Naive B cell (primary cell): ENCODE results near the gene TUBB4A. TPM values are rescaled to one million over a fixed set of nuclear protein-coding genes. Genes with fewer than 3 reads are reported as not detected.

ENCODE experiments used
- ATAC-seq, 2 donors: fragments of 150-1000 bp; cut with Tn5 transposase; 2 replicates each; pipeline ENCODE4 v1.10.0; 2021; ENCODE audit warnings: low read depth in 2 of 2, mild to moderate bottlenecking in 2 of 2, moderate library complexity in 2 of 2
- DNase-seq: peaks from one replicate; pipeline ENCODE4 v3.0.0; 2022
- H3K27ac Mint-ChIP-seq, 6 donors: one replicate each; pipeline ENCODE4 v1.8.0; 2020 to 2022; ENCODE audit warnings: mild to moderate bottlenecking in 6 of 6, mixed read lengths in 6 of 6, moderate library complexity in 5 of 6, inconsistent platforms in 2 of 6
- H3K27me3 Mint-ChIP-seq, 3 donors: one replicate each; pipeline ENCODE4 v1.8.0; 2021 to 2022; ENCODE audit warnings: mixed read lengths in 3 of 3, mild to moderate bottlenecking in 1 of 3
- H3K36me3 Mint-ChIP-seq, 2 donors: one replicate each; pipeline ENCODE4 v1.8.0; 2020 to 2022; ENCODE audit warnings: mixed read lengths in 2 of 2, inconsistent platforms in 1 of 2, mild to moderate bottlenecking in 1 of 2
- H3K4me1 Mint-ChIP-seq, 3 donors: one replicate each; pipeline ENCODE4 v1.8.0; 2020 to 2022; ENCODE audit warnings: mixed read lengths in 3 of 3, inconsistent platforms in 1 of 3, mild to moderate bottlenecking in 1 of 3, moderate library complexity in 1 of 3
- H3K4me3 Mint-ChIP-seq, 8 donors: one replicate each; pipeline ENCODE4 v1.8.0; 2020 to 2022; ENCODE audit warnings: mild to moderate bottlenecking in 8 of 8, mixed read lengths in 8 of 8, moderate library complexity in 8 of 8, inconsistent platforms in 2 of 8
- H3K9me3 Mint-ChIP-seq, 7 donors: one replicate each; pipeline ENCODE4 v1.8.0; 2020 to 2022; ENCODE audit warnings: mixed read lengths in 7 of 7, mild to moderate bottlenecking in 5 of 7, inconsistent platforms in 2 of 7, moderate library complexity in 1 of 7
- polyA plus RNA-seq, 6 donors: library from polyadenylated mRNA; unstranded; fragments of 300-500 nt; fragmentation: Illumina TruSeq; gene quantifications; one replicate each; pipeline ENCODE4 v1.2.3, GENCODE V29; 2021; ENCODE audit warnings: low read depth in 6 of 6

TUBB4A gene
- polyA plus RNA-seq, 6 donors from 2014 or later, result 0.89 to 5.9 (median 2.3) TPM

DNA sequence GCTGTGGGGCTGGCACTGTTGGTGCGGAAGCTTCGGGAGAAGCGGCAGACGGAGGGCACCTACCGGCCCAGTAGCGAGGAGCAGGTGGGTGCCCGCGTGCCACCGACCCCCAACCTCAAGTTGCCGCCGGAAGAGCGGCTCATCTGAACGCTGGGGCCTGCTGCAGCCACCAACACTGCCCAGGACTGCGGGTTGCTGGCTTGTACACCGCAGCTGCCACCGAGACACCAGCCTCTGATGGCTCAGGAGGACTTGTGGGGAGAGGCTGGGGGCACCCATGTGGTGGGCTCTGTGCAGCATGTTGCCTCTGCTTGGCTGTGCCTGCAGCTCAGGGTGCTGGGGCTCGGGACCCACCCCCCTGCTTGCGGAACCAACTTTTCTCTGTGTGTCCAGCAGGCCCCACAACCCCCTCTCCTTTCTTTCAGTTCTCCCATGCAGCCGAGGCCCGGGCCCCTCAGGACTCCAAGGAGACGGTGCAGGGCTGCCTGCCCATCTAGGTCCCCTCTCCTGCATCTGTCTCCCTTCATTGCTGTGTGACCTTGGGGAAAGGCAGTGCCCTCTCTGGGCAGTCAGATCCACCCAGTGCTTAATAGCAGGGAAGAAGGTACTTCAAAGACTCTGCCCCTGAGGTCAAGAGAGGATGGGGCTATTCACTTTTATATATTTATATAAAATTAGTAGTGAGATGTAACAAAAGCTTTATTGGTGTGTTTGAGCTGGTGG is 35.4 kb downstream of the TUBB4A start:
- ATAC-seq (no peak), DNase-seq (no peak)
- Mint-ChIP-seq H3K9me3 (no peaks in the 10 kb centered on the region), H3K27me3 (peaks cover 0 to 13% (median 12%) of the 10 kb centered on the region in 3 donors), H3K4me3 (no peak overlapping the region), H3K36me3 (peaks cover 0 to 16% of the 10 kb centered on the region in 2 donors), H3K27ac (peak overlapping the region in 1 of 6 donors; percentile 17), H3K4me1 (peaks cover 11 to 17% (median 16%) of the 10 kb centered on the region in 3 donors)

DNA sequence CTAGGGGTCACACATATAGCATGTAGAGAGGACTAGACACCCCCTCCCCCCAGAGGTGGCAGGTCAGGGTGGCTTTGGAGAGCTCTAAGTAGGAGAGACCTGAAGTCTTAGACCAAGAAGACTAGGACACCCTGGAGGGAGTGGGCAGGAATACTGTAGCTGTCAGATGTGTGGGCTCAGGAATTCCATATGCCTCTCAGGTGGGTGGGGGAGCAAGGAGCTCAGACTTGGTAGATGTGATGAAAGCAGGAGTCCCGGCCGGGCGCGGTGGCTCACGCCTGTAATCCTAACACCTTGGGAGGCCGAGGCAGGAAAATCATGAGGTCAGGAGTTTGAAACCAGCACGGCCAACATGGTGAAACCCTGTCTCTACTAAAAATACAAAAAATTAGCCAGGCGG is 36.4 kb downstream of the TUBB4A start:
- DNase-seq (no peak), ATAC-seq (no peak)
- Mint-ChIP-seq H3K27ac (peak overlapping the region in 4 of 6 donors; percentile 44 to 89 (median 58)), H3K9me3 (no peaks in the 10 kb centered on the region), H3K4me3 (peak overlapping the region in 2 of 8 donors; percentile 6 to 9), H3K36me3 (peaks cover 0 to 16% of the 10 kb centered on the region in 2 donors), H3K27me3 (peaks cover 0 to 13% (median 12%) of the 10 kb centered on the region in 3 donors), H3K4me1 (peaks cover 12 to 17% (median 17%) of the 10 kb centered on the region in 3 donors)

DNA sequence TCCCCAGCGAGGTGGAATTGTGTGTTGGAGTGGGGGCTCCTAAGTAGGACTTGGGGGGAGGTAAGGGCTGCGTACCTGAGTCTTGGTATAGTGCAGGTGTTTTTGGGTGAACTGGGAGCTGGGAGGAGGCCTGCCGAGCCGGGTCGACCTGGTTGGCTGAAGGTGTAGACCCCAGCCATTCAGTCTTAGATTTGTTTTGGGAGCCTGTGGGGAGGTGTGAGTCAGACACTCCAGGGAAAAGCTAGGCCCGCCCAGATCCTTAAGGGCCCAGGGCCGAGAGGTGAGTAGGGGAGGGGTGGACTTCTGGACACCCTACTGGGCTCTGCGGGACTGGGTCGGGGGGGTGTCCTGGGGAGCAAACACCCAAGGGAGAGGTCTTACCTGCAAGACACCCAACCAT is 37.1 kb downstream of the TUBB4A start:
- Mint-ChIP-seq H3K27me3 (peaks cover 0 to 13% (median 12%) of the 10 kb centered on the region in 3 donors), H3K9me3 (no peaks in the 10 kb centered on the region), H3K27ac (peak overlapping the region in 2 of 6 donors; percentile 48 to 74), H3K4me1 (peaks cover 19 to 23% (median 19%) of the 10 kb centered on the region in 3 donors), H3K4me3 (peak overlapping the region in 7 of 8 donors; percentile 1 to 64 (median 53)), H3K36me3 (peaks cover 0 to 16% of the 10 kb centered on the region in 2 donors)
- no peak for ATAC-seq
- DNase-seq, result no peak

- peak within 1 kb of the TSS in 2 of 6 donors; percentile 48 to 74 for H3K27ac Mint-ChIP-seq
- H3K9me3 Mint-ChIP-seq, result no peaks in the 10 kb centered on the region
- DNase-seq, result no peak
- peaks cover 0 to 13% (median 12%) of the 10 kb centered on the region in 3 donors for H3K27me3 Mint-ChIP-seq
- H3K4me3 Mint-ChIP-seq, result peak within 1 kb of the TSS; percentile 56 to 71 (median 64)
- H3K4me1 Mint-ChIP-seq, result peaks cover 20 to 25% (median 21%) of the 10 kb centered on the region in 3 donors
- no peak for ATAC-seq
- H3K36me3 Mint-ChIP-seq, result peaks cover 0 to 9% of the 10 kb centered on the region in 2 donors
Observed at GRCh38 chr19:6464070-6464873, 37.8 kb downstream of the TUBB4A start, which contains the start of gene CRB3. Gene CRB3, plus strand, starts transcription at chr19:6464271. Its CDS starts 431 bp downstream, at chr19:6464702.

GRCh38 chr19:6460099-6460884 is 41.8 kb downstream of the TUBB4A start:
- Mint-ChIP-seq H3K4me1 (peaks cover 24 to 33% (median 30%) of the 10 kb centered on the region in 3 donors), H3K9me3 (peaks cover 0 to 3% (median 0%) of the 10 kb centered on the region in 7 donors), H3K36me3 (no peaks in the 10 kb centered on the region), H3K4me3 (peak overlapping the region; percentile 91 to 99 (median 94)), H3K27me3 (peaks cover 0 to 13% (median 8%) of the 10 kb centered on the region in 3 donors), H3K27ac (peak overlapping the region; percentile 35 to 94 (median 89))
- DNase-seq (peak; percentile 95), ATAC-seq (peak; percentile 82 to 83)

- Mint-ChIP-seq H3K4me1 (peaks cover 17 to 33% (median 22%) of the 10 kb centered on the region in 3 donors), H3K27ac (peak within 1 kb of the TSS; percentile 35 to 94 (median 92)), H3K36me3 (no peaks in the 10 kb centered on the region), H3K27me3 (peaks cover 0 to 6% (median under 1%) of the 10 kb centered on the region in 3 donors), H3K4me3 (peak within 1 kb of the TSS; percentile 91 to 99 (median 94)), H3K9me3 (peaks cover 0 to 6% (median 0%) of the 10 kb centered on the region in 7 donors)
- DNase-seq, result peak; percentile 32
- peak; percentile 12 to 16 for ATAC-seq
Observed at GRCh38 chr19:6459262-6460098, 42.6 kb downstream of the TUBB4A start, which contains the start of gene SLC25A23. Gene SLC25A23, minus strand, starts transcription at chr19:6459792. Its CDS starts 164 bp downstream, at chr19:6459628.

GRCh38 chr19:6458695-6459261 is 43.3 kb downstream of the TUBB4A start:
- DNase-seq (no peak), ATAC-seq (no peak)
- Mint-ChIP-seq H3K27me3 (no peaks in the 10 kb centered on the region), H3K4me1 (peaks cover 14 to 28% (median 18%) of the 10 kb centered on the region in 3 donors), H3K36me3 (peaks cover 3 to 5% of the 10 kb centered on the region in 2 donors), H3K9me3 (peaks cover 0 to 10% (median 3%) of the 10 kb centered on the region in 7 donors), H3K4me3 (peak overlapping the region; percentile 72 to 93 (median 88)), H3K27ac (peak overlapping the region in 3 of 6 donors; percentile 47 to 92 (median 77))

GRCh38 chr19:6457958-6458694 is 44.0 kb downstream of the TUBB4A start:
- Mint-ChIP-seq H3K4me3 (peak overlapping the region; percentile 25 to 93 (median 88)), H3K36me3 (peaks cover 6 to 8% of the 10 kb centered on the region in 2 donors), H3K4me1 (peaks cover 14 to 27% (median 18%) of the 10 kb centered on the region in 3 donors)

DNA sequence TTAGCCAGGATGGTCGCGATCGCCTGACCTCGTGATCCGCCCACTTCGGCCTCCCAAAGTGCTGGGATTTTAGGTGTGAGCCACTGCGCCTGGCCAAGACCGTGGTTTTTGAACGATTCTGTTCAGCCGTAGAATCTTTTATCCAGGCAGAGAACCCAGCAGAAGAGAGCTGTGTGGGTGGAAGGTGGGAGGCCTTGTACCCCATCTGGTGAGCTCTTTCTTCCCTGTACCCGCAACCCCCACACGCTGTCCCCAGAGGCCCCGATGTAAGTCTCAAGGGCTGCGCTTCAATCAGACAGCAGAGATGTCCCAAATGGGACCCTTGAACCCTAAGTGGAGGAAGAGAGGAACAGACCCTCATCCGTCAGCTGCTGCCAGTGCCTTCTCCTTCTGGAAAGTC is 46.2 kb downstream of the TUBB4A start:
- H3K27ac Mint-ChIP-seq, result no peak overlapping the region
- ATAC-seq, result no peak
- H3K36me3 Mint-ChIP-seq, result peaks cover 8 to 11% of the 10 kb centered on the region in 2 donors
- peaks cover 12 to 27% (median 18%) of the 10 kb centered on the region in 3 donors for H3K4me1 Mint-ChIP-seq
- H3K4me3 Mint-ChIP-seq, result no peak overlapping the region
- H3K27me3 Mint-ChIP-seq, result no peaks in the 10 kb centered on the region
- no peak for DNase-seq
- H3K9me3 Mint-ChIP-seq, result peaks cover 0 to 19% (median 7%) of the 10 kb centered on the region in 7 donors

More at GRCh38 chr19:6457958-6458694, 44.0 kb downstream of the TUBB4A start:
- ATAC-seq, result no peak
- H3K27me3 Mint-ChIP-seq, result no peaks in the 10 kb centered on the region
- peak overlapping the region in 2 of 6 donors; percentile 77 to 92 for H3K27ac Mint-ChIP-seq
- H3K9me3 Mint-ChIP-seq, result peaks cover 0 to 13% (median 7%) of the 10 kb centered on the region in 7 donors
- DNase-seq, result no peak

DNA sequence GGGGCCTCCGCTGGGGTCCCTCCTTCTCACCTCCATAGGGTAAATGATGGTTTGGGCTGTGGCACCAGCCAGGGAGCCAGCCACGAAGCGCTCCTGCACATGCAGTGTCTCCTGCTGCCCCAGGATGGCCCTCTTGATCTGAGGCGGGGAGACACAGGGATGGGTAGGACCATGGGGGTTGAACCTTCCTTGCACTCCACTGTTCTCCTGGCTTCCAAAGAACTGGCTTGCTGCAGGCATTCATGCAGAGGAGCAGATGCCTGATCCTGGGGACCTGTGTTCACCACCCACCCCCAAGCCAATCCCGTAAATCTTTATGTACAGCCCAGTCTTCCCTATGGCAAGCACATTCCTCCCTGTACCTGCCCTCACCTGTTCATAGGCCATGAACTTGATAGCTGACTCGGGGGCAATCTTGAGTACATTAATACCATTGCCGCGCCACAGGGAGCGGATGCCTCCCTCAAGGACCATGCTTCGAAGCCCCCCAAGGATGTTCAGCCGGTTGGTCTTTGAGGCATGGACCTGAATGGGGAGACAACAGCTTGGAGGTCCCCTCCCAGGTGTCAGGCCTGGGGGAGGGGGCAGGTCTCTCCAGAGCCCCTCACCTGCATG is 48.1 kb downstream of the TUBB4A start:
- ATAC-seq, result no peak
- Mint-ChIP-seq H3K36me3 (peaks cover 8 to 11% of the 10 kb centered on the region in 2 donors), H3K9me3 (peaks cover 0 to 19% (median 7%) of the 10 kb centered on the region in 7 donors), H3K27ac (no peak overlapping the region), H3K4me1 (peaks cover 6 to 15% (median 9%) of the 10 kb centered on the region in 3 donors), H3K27me3 (peaks cover 0 to 6% (median 0%) of the 10 kb centered on the region in 3 donors), H3K4me3 (no peak overlapping the region)
- DNase-seq, result no peak
